WTC11 (cell line): ENCODE measurements around the gene UBAP1L. TPM values are rescaled to one million over a fixed set of nuclear protein-coding genes. Genes with fewer than 3 reads are reported as not detected.

Experiments
- ELF4 ChIP-seq: sonication (generic); formaldehyde crosslinking; IDR thresholded peaks from 2 replicates; pipeline ENCODE4 v1.8.1; 2022; ENCODE audit warnings: low read depth, mild to moderate bottlenecking, moderate library complexity, missing genetic modification reagents
- EMX1 ChIP-seq: fragments of 250-450 bp; sonication (Bioruptor Pico); IDR thresholded peaks from 2 replicates; pipeline ENCODE4 v1.8.0; 2021; ENCODE audit warnings: mild to moderate bottlenecking
- FOXK1 ChIP-seq: sonication (generic); formaldehyde crosslinking; IDR thresholded peaks from 2 replicates; pipeline ENCODE4 v1.8.0; 2022; ENCODE audit warnings: mild to moderate bottlenecking, moderate library complexity, missing genetic modification reagents
- MXD4 ChIP-seq: fragments of 250-450 bp; sonication (Bioruptor Pico); IDR thresholded peaks from 2 replicates; pipeline ENCODE4 v1.8.0; 2021; ENCODE audit warnings: mild to moderate bottlenecking, moderate library complexity, borderline replicate concordance
- RELA ChIP-seq: sonication (generic); formaldehyde crosslinking; IDR thresholded peaks from 2 replicates; pipeline ENCODE4 v1.8.1; 2022; ENCODE audit warnings: missing genetic modification reagents, mild to moderate bottlenecking, borderline replicate concordance
- SOX15 ChIP-seq: fragments of 250-450 bp; sonication (Bioruptor Pico); IDR thresholded peaks from 2 replicates; pipeline ENCODE4 v1.9.0; 2021; ENCODE audit warnings: mild to moderate bottlenecking
- TCF7 ChIP-seq: sonication (generic); formaldehyde crosslinking; IDR thresholded peaks from 2 replicates; pipeline ENCODE4 v1.8.0; 2022; ENCODE audit warnings: mild to moderate bottlenecking, low read depth, missing genetic modification reagents, moderate library complexity
- TEAD4 ChIP-seq: sonication (generic); formaldehyde crosslinking; IDR thresholded peaks from 2 replicates; pipeline ENCODE4 v1.8.0; 2022; ENCODE audit warnings: mild to moderate bottlenecking, missing genetic modification reagents
- TP53 ChIP-seq: sonication (generic); formaldehyde crosslinking; IDR thresholded peaks from 2 replicates; pipeline ENCODE4 v1.8.1; 2023; ENCODE audit warnings: mild to moderate bottlenecking, missing genetic modification reagents
- ZNF219 ChIP-seq: sonication (generic); formaldehyde crosslinking; IDR thresholded peaks from 2 replicates; pipeline ENCODE4 v1.8.0; 2023; ENCODE audit warnings: missing genetic modification reagents, mild to moderate bottlenecking, borderline replicate concordance
- ZNF416 ChIP-seq: fragments of 250-450 bp; sonication (Bioruptor Pico); IDR thresholded peaks from 2 replicates; pipeline ENCODE4 v1.9.0; 2021; ENCODE audit warnings: mild to moderate bottlenecking, inconsistent platforms
- total RNA-seq: library from RNA; stranded (reverse); gene quantifications from 3 replicates; pipeline ENCODE4 v1.2.3, GENCODE V29; 2021
- TF ChIP-seq, protein P1 (sequence below): sonication (generic); formaldehyde crosslinking; IDR thresholded peaks from 2 replicates; pipeline ENCODE4 v1.8.0; 2022; ENCODE audit warnings: mild to moderate bottlenecking, missing genetic modification reagents
- TF ChIP-seq, protein P2 (sequence below): sonication (generic); formaldehyde crosslinking; conservative IDR thresholded peaks from 2 replicates; pipeline ENCODE4 v1.8.1; 2022; ENCODE audit warnings: mild to moderate bottlenecking, missing genetic modification reagents
- TF ChIP-seq, protein P3 (sequence below): sonication (generic); formaldehyde crosslinking; IDR thresholded peaks from 2 replicates; pipeline ENCODE4 v1.8.1; 2023; ENCODE audit warnings: mild to moderate bottlenecking, missing genetic modification reagents, moderate library complexity
- TF ChIP-seq, protein P4 (sequence below): sonication (generic); formaldehyde crosslinking; IDR thresholded peaks from 2 replicates; pipeline ENCODE4 v1.8.1; 2022; ENCODE audit warnings: missing genetic modification reagents, borderline replicate concordance
- TF ChIP-seq, protein P5 (sequence below): sonication (generic); formaldehyde crosslinking; IDR thresholded peaks from 2 replicates; pipeline ENCODE4 v1.8.1; 2022; ENCODE audit warnings: mild to moderate bottlenecking, missing genetic modification reagents, moderate library complexity, borderline replicate concordance
- TF ChIP-seq, protein P6 (sequence below): fragments of 250-450 bp; sonication (Bioruptor Pico); IDR thresholded peaks from 2 replicates; pipeline ENCODE4 v1.9.0; 2021; ENCODE audit warnings: moderate library complexity, mild to moderate bottlenecking, inconsistent platforms, borderline replicate concordance
- TF ChIP-seq, protein P7 (sequence below): fragments of 200-600 bp; IDR thresholded peaks from 2 replicates; pipeline ENCODE4 v1.8.0; 2022; ENCODE audit warnings: antibody characterized with exemption
- TF ChIP-seq, protein P8 (sequence below): sonication (generic); formaldehyde crosslinking; IDR thresholded peaks from 2 replicates; pipeline ENCODE4 v1.8.0; 2022; ENCODE audit warnings: mild to moderate bottlenecking, missing genetic modification reagents
- TF ChIP-seq, protein P9 (sequence below): sonication (generic); formaldehyde crosslinking; IDR thresholded peaks from 2 replicates; pipeline ENCODE4 v1.8.1; 2023; ENCODE audit warnings: mild to moderate bottlenecking, moderate library complexity, missing genetic modification reagents

Gene UBAP1L
- total RNA-seq, 1 experiment from 2014 or later, result 2.0 TPM

DNA sequence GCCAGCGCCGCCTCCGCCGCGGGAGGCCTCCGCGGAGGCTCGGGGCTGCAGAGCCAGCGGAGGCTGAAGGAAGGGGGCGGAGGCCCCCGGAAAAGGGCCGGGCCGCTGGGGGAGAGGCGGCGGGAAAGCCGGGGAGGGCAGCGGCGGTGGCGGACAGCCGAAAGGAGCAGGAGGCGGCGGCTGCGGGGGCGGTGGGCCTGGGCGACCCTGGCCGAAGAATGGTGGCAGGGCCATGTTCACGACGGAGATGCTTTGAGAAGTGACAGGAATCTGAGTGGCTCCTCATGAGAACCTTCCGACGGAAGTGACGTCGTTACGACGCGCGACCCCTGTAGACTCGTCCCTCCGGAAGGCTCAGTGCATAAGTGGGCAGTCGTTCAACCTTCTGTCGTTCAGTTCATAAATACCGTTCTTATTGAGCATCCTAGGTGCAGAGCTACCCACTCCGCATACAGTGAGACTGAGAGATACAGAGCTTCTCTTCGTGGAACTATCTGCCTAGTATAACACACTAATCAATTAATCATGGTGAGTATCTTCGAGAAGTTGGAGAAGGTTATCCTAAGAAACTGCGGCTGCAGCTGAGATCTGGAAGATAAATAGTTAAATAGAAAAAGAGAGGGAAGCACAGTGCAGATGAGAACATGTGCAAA is 18.7 kb upstream of the UBAP1L start, which contains the start of gene PDCD7 (continued):
- TF ChIP-seq, protein P1, sequence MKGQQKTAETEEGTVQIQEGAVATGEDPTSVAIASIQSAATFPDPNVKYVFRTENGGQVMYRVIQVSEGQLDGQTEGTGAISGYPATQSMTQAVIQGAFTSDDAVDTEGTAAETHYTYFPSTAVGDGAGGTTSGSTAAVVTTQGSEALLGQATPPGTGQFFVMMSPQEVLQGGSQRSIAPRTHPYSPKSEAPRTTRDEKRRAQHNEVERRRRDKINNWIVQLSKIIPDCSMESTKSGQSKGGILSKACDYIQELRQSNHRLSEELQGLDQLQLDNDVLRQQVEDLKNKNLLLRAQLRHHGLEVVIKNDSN (CRISPR knock-in tag), result no peak
- TF ChIP-seq EMX1 (no peak), ZNF416 (CRISPR knock-in tag) (no peak), MXD4 (CRISPR knock-in tag) (no peak), TEAD4 (no peak), TCF7 (CRISPR knock-in tag) (no peak), FOXK1 (CRISPR knock-in tag) (peak; percentile 77; the same call in 1 of the 2 replicates), SOX15 (CRISPR knock-in tag) (no peak), RELA (CRISPR knock-in tag) (no peak), ZNF219 (CRISPR knock-in tag) (no peak), ELF4 (CRISPR knock-in tag) (no peak), TP53 (CRISPR knock-in tag) (no peak)
- TF ChIP-seq, protein P2, sequence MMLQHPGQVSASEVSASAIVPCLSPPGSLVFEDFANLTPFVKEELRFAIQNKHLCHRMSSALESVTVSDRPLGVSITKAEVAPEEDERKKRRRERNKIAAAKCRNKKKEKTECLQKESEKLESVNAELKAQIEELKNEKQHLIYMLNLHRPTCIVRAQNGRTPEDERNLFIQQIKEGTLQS (CRISPR knock-in tag), result no peak
- TF ChIP-seq, protein P3, sequence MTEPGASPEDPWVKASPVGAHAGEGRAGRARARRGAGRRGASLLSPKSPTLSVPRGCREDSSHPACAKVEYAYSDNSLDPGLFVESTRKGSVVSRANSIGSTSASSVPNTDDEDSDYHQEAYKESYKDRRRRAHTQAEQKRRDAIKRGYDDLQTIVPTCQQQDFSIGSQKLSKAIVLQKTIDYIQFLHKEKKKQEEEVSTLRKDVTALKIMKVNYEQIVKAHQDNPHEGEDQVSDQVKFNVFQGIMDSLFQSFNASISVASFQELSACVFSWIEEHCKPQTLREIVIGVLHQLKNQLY (CRISPR knock-in tag), result no peak
- TF ChIP-seq, protein P4, sequence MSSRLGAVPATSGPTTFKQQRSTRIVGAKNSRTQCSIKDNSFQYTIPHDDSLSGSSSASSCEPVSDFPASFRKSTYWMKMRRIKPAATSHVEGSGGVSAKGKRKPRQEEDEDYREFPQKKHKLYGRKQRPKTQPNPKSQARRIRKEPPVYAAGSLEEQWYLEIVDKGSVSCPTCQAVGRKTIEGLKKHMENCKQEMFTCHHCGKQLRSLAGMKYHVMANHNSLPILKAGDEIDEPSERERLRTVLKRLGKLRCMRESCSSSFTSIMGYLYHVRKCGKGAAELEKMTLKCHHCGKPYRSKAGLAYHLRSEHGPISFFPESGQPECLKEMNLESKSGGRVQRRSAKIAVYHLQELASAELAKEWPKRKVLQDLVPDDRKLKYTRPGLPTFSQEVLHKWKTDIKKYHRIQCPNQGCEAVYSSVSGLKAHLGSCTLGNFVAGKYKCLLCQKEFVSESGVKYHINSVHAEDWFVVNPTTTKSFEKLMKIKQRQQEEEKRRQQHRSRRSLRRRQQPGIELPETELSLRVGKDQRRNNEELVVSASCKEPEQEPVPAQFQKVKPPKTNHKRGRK (CRISPR knock-in tag), result no peak
- TF ChIP-seq, protein P5, sequence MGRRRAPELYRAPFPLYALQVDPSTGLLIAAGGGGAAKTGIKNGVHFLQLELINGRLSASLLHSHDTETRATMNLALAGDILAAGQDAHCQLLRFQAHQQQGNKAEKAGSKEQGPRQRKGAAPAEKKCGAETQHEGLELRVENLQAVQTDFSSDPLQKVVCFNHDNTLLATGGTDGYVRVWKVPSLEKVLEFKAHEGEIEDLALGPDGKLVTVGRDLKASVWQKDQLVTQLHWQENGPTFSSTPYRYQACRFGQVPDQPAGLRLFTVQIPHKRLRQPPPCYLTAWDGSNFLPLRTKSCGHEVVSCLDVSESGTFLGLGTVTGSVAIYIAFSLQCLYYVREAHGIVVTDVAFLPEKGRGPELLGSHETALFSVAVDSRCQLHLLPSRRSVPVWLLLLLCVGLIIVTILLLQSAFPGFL, result no peak
- TF ChIP-seq, protein P6, sequence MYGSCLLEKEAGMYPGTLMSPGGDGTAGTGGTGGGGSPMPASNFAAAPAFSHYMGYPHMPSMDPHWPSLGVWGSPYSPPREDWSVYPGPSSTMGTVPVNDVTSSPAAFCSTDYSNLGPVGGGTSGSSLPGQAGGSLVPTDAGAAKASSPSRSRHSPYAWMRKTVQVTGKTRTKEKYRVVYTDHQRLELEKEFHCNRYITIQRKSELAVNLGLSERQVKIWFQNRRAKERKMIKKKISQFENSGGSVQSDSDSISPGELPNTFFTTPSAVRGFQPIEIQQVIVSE (CRISPR knock-in tag), result no peak
- TF ChIP-seq, protein P7, sequence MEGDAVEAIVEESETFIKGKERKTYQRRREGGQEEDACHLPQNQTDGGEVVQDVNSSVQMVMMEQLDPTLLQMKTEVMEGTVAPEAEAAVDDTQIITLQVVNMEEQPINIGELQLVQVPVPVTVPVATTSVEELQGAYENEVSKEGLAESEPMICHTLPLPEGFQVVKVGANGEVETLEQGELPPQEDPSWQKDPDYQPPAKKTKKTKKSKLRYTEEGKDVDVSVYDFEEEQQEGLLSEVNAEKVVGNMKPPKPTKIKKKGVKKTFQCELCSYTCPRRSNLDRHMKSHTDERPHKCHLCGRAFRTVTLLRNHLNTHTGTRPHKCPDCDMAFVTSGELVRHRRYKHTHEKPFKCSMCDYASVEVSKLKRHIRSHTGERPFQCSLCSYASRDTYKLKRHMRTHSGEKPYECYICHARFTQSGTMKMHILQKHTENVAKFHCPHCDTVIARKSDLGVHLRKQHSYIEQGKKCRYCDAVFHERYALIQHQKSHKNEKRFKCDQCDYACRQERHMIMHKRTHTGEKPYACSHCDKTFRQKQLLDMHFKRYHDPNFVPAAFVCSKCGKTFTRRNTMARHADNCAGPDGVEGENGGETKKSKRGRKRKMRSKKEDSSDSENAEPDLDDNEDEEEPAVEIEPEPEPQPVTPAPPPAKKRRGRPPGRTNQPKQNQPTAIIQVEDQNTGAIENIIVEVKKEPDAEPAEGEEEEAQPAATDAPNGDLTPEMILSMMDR, result no peak
- TF ChIP-seq, protein P8, sequence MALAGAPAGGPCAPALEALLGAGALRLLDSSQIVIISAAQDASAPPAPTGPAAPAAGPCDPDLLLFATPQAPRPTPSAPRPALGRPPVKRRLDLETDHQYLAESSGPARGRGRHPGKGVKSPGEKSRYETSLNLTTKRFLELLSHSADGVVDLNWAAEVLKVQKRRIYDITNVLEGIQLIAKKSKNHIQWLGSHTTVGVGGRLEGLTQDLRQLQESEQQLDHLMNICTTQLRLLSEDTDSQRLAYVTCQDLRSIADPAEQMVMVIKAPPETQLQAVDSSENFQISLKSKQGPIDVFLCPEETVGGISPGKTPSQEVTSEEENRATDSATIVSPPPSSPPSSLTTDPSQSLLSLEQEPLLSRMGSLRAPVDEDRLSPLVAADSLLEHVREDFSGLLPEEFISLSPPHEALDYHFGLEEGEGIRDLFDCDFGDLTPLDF (CRISPR knock-in tag), result no peak
- TF ChIP-seq, protein P9, sequence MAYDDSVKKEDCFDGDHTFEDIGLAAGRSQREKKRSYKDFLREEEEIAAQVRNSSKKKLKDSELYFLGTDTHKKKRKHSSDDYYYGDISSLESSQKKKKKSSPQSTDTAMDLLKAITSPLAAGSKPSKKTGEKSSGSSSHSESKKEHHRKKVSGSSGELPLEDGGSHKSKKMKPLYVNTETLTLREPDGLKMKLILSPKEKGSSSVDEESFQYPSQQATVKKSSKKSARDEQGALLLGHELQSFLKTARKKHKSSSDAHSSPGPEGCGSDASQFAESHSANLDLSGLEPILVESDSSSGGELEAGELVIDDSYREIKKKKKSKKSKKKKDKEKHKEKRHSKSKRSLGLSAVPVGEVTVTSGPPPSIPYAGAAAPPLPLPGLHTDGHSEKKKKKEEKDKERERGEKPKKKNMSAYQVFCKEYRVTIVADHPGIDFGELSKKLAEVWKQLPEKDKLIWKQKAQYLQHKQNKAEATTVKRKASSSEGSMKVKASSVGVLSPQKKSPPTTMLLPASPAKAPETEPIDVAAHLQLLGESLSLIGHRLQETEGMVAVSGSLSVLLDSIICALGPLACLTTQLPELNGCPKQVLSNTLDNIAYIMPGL (CRISPR knock-in tag), result peak; percentile 14; the same call in 1 of the 2 replicates
